Activated CD4-positive, CD25-positive, alpha-beta regulatory T cell treated with anti-CD3 and anti-CD28 coated beads, Interleukin-2, amount 50 U/mL, for 24 hours (primary cell): Measurements from ENCODE around the gene UBA1.
"Not testable (repeated sequence)": the region's sequence is repeated elsewhere in the genome, so short reads cannot be mapped to it uniquely, and the experiment has no call there.

Experiments used
- ATAC-seq, 2 donors: fragments of 150-1000 bp; cut with Tn5 transposase; one replicate each; pipeline ENCODE4 v1.10.0; 2021; ENCODE audit warnings: mild to moderate bottlenecking in 1 of 2, moderate library complexity in 1 of 2

UBA1 gene

GRCh38 chrX:47231167-47231566, 37.5 kb downstream of the UBA1 start:
- no peak for ATAC-seq

GRCh38 chrX:47232197-47232802, 38.7 kb downstream of the UBA1 start:
- ATAC-seq, result no peak

- peak; percentile 3 to 7 for ATAC-seq
These were observed 39.2 kb downstream of the UBA1 start, which contains the start of gene USP11 for GRCh38 chrX:47232803-47233332. Gene USP11 (plus strand): TSS chrX:47233009. CDS start chrX:47233044, 35 bp downstream.

GRCh38 chrX:47233333-47234113, 39.9 kb downstream of the UBA1 start:
- peak; percentile 92 to 93 for ATAC-seq

GRCh38 chrX:47234583-47234982, 41.0 kb downstream of the UBA1 start:
- ATAC-seq, result no peak

GRCh38 chrX:47235691-47236103, 42.1 kb downstream of the UBA1 start:
- ATAC-seq, result no peak

GRCh38 chrX:47239199-47239598, 45.6 kb downstream of the UBA1 start:
- no peak for ATAC-seq

GRCh38 chrX:47239898-47240545, 46.4 kb downstream of the UBA1 start:
- no peak for ATAC-seq

GRCh38 chrX:47240619-47241018, 47.0 kb downstream of the UBA1 start:
- no peak for ATAC-seq

GRCh38 chrX:47241201-47242011, 47.8 kb downstream of the UBA1 start:
- ATAC-seq, result no peak

- no peak for ATAC-seq
These were observed 48.7 kb downstream of the UBA1 start for GRCh38 chrX:47242321-47242720.

GRCh38 chrX:47243351-47243750, 49.7 kb downstream of the UBA1 start:
- no peak for ATAC-seq

- ATAC-seq, result no peak
These were observed 51.0 kb downstream of the UBA1 start for GRCh38 chrX:47244676-47245075.

GRCh38 chrX:47245156-47245555, 51.5 kb downstream of the UBA1 start:
- no peak for ATAC-seq

GRCh38 chrX:47247206-47247998, 53.8 kb downstream of the UBA1 start:
- peak; percentile 13 to 32 for ATAC-seq

GRCh38 chrX:47247999-47248320, 54.3 kb downstream of the UBA1 start:
- ATAC-seq, result no peak

GRCh38 chrX:47248576-47248975, 54.9 kb downstream of the UBA1 start:
- no peak for ATAC-seq

- no peak for ATAC-seq
These were observed 56.4 kb downstream of the UBA1 start for GRCh38 chrX:47250017-47250347.

GRCh38 chrX:47257620-47258019, 64.0 kb downstream of the UBA1 start:
- ATAC-seq, result not testable (repeated sequence)
